Measurements from ENCODE around the gene FAM217A. TPM values are rescaled to one million over a fixed set of nuclear protein-coding genes. Genes with fewer than 3 reads are reported as not detected.

Gene FAM217A
- total and polyA plus RNA-seq, 10 of the 15 experiments (the other 5 are each of a cell fraction or from before 2014, with no cell fraction given), result 0.09 to 0.11 TPM; not detected in 8

- Histone ChIP-seq H3K27me3 (replicated peaks in 1 of 2; ENCODE audit: control insufficient read depth in 2 of 2, insufficient read depth in 2 of 2, low read length in 1 of 2) (no peaks in the 10 kb centered on the region), H3K27ac (ENCODE audit: control insufficient read depth, insufficient read depth) (no peak overlapping the region), H3K4me3 (no peak overlapping the region), H3K9ac (ENCODE audit: control insufficient read depth, insufficient read depth, low read length) (no peak overlapping the region), H3K4me2 (ENCODE audit: control insufficient read depth, insufficient read depth) (no peak overlapping the region), H2AFZ (ENCODE audit: control insufficient read depth, low read depth, low read length) (no peak overlapping the region), H3K79me2 (ENCODE audit: control insufficient read depth, insufficient read depth, low read length) (no peaks in the 10 kb centered on the region), H3K9me3 (replicated peaks; ENCODE audit: control insufficient read depth, insufficient read depth, low read length) (no peaks in the 10 kb centered on the region), H3K4me1 (ENCODE audit: control insufficient read depth, insufficient read depth, low read length) (no peaks in the 10 kb centered on the region), H4K20me1 (ENCODE audit: control insufficient read depth, insufficient read depth) (no peaks in the 10 kb centered on the region), H3K36me3 (ENCODE audit: control insufficient read depth in 2 of 2, insufficient read depth in 2 of 2, low read length in 1 of 2) (no peaks in the 10 kb centered on the region; a peak in 2 of 4 replicates)
- in situ Hi-C loops (cut with MboI), result no loop called here
- ChIA-PET SMC1A (ENCODE audit: uncharacterized antibody, unreplicated experiment) (interaction anchor here (0.6 kb wide), 1 partner anchor 1682 kb away, joined by 3 read pairs; no protein-coding TSS in a partner anchor), CTCF (interaction anchor here (1.5 kb wide), 1 partner anchor 87 kb away, joined by 5 read pairs; no protein-coding TSS in a partner anchor), POLR2A (no interaction called here), RAD21 (ENCODE audit: unreplicated experiment) (interaction anchor here (0.6 kb wide), 1 partner anchor 48 kb away, joined by 4 read pairs; no protein-coding TSS in a partner anchor)
- TF ChIP-seq PML (IDR thresholded peaks at IDR 0.05; ENCODE audit: low read length) (no peak), SREBF2 (IDR thresholded peaks at IDR 0.05; ENCODE audit: low read length) (no peak), EGR1 (IDR thresholded peaks at IDR 0.05; ENCODE audit: borderline replicate concordance in 1 of 2, low read depth in 2 of 2, low read length in 2 of 2) (no peak), RUNX3 (IDR thresholded peaks at IDR 0.05; ENCODE audit: low read length) (no peak), NR2F1 (conservative IDR thresholded peaks at IDR 0.05) (no peak), MXI1 (IDR thresholded peaks at IDR 0.05; ENCODE audit: low read depth, low read length) (no peak), TARDBP (IDR thresholded peaks at IDR 0.05; ENCODE audit: borderline replicate concordance) (no peak), IRF5 (IDR thresholded peaks at IDR 0.05; ENCODE audit: borderline replicate concordance) (no peak), MEF2A (IDR thresholded peaks at IDR 0.05; ENCODE audit: insufficient read depth, low read depth, low read length) (no peak), NR2C1 (IDR thresholded peaks at IDR 0.05) (no peak), RCOR1 (conservative IDR thresholded peaks at IDR 0.05; ENCODE audit: low read depth, low read length) (no peak), CEBPB (IDR thresholded peaks at IDR 0.05; ENCODE audit: borderline replicate concordance in 1 of 2, low read depth in 2 of 2, low read length in 2 of 2) (no peak), KDM1A (IDR thresholded peaks at IDR 0.05; ENCODE audit: borderline replicate concordance) (no peak), JUND (IDR thresholded peaks at IDR 0.05; ENCODE audit: low read depth, low read length) (no peak), PAX8 (IDR thresholded peaks at IDR 0.05) (no peak), NFYA (IDR thresholded peaks at IDR 0.05; ENCODE audit: borderline replicate concordance, low read depth, low read length) (no peak), RBBP5 (conservative IDR thresholded peaks at IDR 0.05) (no peak)
- FAIRE-seq (no peak), ATAC-seq (no peak), DNase-seq (ENCODE audit: low read depth, low spot score) (no peak)
- 62% methylated on average over 6 of the region's 6 CpGs for WGBS (ENCODE audit: insufficient coverage, insufficient replicate concordance, low lambda C conversion rate, missing lambda C conversion rate)
- intact Hi-C loops (cut with micrococcal nuclease; ENCODE audit: unreplicated experiment), result loop anchor here (5.0 kb wide), 1 partner anchor 88 kb away; no protein-coding TSS in a partner anchor
- no TSS peak for BruUV-seq (replicated peaks)
Measured at GRCh38 chr6:4069199-4069598, 9.7 kb downstream of the FAM217A start.

Data from GM12878 (cell line).